Fibroblast of lung (primary cell): ENCODE measurements around the gene DYRK1A. TPM values are rescaled to one million over a fixed set of nuclear protein-coding genes. Genes with fewer than 3 reads are reported as not detected.
A peak's percentile ranks its signal among the peaks of the same experiment; 100 is the strongest.
"Not testable (repeated sequence)": the region's sequence is repeated elsewhere in the genome, so short reads cannot be mapped to it uniquely, and the experiment has no call there.

Experiments used
- DNase-seq, 2 donors: peaks; one replicate each; pipeline versions ENCODE4 v3.0.0 to v3.0.0-alpha.2; 2010; ENCODE audit warnings: low read depth in 2 of 2
- H2AFZ ChIP-seq: 2 replicates; pipeline ENCODE4 v1.5.1; 2012; ENCODE audit warnings: low read length, control low read depth, inconsistent platforms
- H3K27ac ChIP-seq: 2 replicates; pipeline ENCODE4 v1.5.1; 2011; ENCODE audit warnings: low read length, control low read depth; ENCODE audit not compliant: insufficient read depth
- H3K27me3 ChIP-seq: 2 replicates; pipeline ENCODE4 v1.5.1; 2011; ENCODE audit warnings: mild to moderate bottlenecking, low read length; ENCODE audit not compliant: control insufficient read depth, insufficient read depth
- H3K36me3 ChIP-seq: 2 replicates; pipeline ENCODE4 v1.5.1; 2011; ENCODE audit warnings: low read length; ENCODE audit not compliant: control insufficient read depth, insufficient read depth
- H3K4me1 ChIP-seq: 2 replicates; pipeline ENCODE4 v1.5.1; 2011; ENCODE audit warnings: low read length; ENCODE audit not compliant: control insufficient read depth, insufficient read depth; ENCODE audit errors: extremely low read depth
- H3K4me2 ChIP-seq: 2 replicates; pipeline ENCODE4 v1.5.1; 2011; ENCODE audit warnings: low read length, control low read depth; ENCODE audit not compliant: insufficient read depth; ENCODE audit errors: extremely low read depth
- H3K4me3 ChIP-seq, 4 experiments: fragments of 200-600 bp in 1 of 4; sonication (generic) in 1 of 4; replicated peaks in 1 of 4; 2 replicates each; pipeline ENCODE4 v1.5.1; 2011 to 2016; ENCODE audit warnings: low read length in 4 of 4, low read depth in 3 of 4, mild to moderate bottlenecking in 3 of 4, control low read depth in 2 of 4, inconsistent platforms in 1 of 4, mixed read lengths in 1 of 4; ENCODE audit not compliant: insufficient read depth in 1 of 4; ENCODE audit errors: control extremely low read depth in 1 of 4
- H3K79me2 ChIP-seq: 2 replicates; pipeline ENCODE4 v1.5.1; 2012; ENCODE audit warnings: mild to moderate bottlenecking, low read length, inconsistent platforms; ENCODE audit not compliant: control insufficient read depth, insufficient read depth
- H3K9ac ChIP-seq: 2 replicates; pipeline ENCODE4 v1.5.1; 2011; ENCODE audit warnings: mild to moderate bottlenecking, low read length, control low read depth; ENCODE audit not compliant: insufficient read depth
- H3K9me3 ChIP-seq: 2 replicates; pipeline ENCODE4 v1.5.1; 2012; ENCODE audit warnings: low read depth, low read length; ENCODE audit not compliant: control insufficient read depth, insufficient read depth
- H4K20me1 ChIP-seq: 2 replicates; pipeline ENCODE4 v1.5.1; 2011; ENCODE audit warnings: low read length; ENCODE audit not compliant: control insufficient read depth, insufficient read depth; ENCODE audit errors: extremely low read depth
- CTCF ChIP-seq, 2 donors: IDR thresholded peaks in 1 of 2; conservative IDR thresholded peaks in 1 of 2; 1 replicate in 1 of 2; 2 replicates in 1 of 2; pipeline ENCODE4 v1.5.1; 2011 to 2012; ENCODE audit warnings: low read length in 2 of 2, control low read depth in 1 of 2, inconsistent platforms in 1 of 2, low read depth in 1 of 2, mild to moderate bottlenecking in 1 of 2
- EZH2 ChIP-seq: IDR thresholded peaks from 2 replicates; pipeline ENCODE4 v1.5.1; 2012; ENCODE audit warnings: low read length, control low read depth, mild to moderate bottlenecking; ENCODE audit errors: missing control alignments
- polyA plus RNA-seq, 2 donors: library from polyadenylated mRNA; depleted of rRNA in 1 of 2; stranded (reverse) in 1 of 2; unstranded in 1 of 2; fragments of >200 nt; gene quantifications; 2 replicates each; pipeline ENCODE4 v1.2.1, GENCODE V29; 2011 to 2012; ENCODE audit warnings: missing spikeins in 1 of 2
- total RNA-seq: library from RNA; depleted of rRNA; stranded (reverse); fragments of >200 nt; gene quantifications from 2 replicates; pipeline ENCODE4 v1.2.1, GENCODE V29; 2014

DYRK1A gene
- total and polyA plus RNA-seq, 2 donors (not counting 1 experiment from before 2014, with no cell fraction given) = 45.9 to 64.1 TPM

GRCh38 chr21:37522641-37523295 is 156.2 kb downstream of the DYRK1A start:
- TF ChIP-seq EZH2 (no peak), CTCF (conservative IDR thresholded peaks at IDR 0.05 in 1 of 2, IDR thresholded peaks at IDR 0.05 in 1 of 2; ENCODE audit: low read depth in 1 of 2, low read length in 2 of 2) (no peak)
- no peak overlapping the region for H2AFZ ChIP-seq
- no peaks in the 10 kb centered on the region for H3K9me3 ChIP-seq
- H3K4me1 ChIP-seq = no peaks in the 10 kb centered on the region
- H3K9ac ChIP-seq = no peak overlapping the region
- no peak overlapping the region for H3K27ac ChIP-seq
- H3K4me2 ChIP-seq = no peak overlapping the region
- no peaks in the 10 kb centered on the region for H3K27me3 ChIP-seq
- no peak for DNase-seq
- H3K79me2 ChIP-seq = no peaks in the 10 kb centered on the region
- no peak overlapping the region for H3K4me3 ChIP-seq
- H4K20me1 ChIP-seq = no peaks in the 10 kb centered on the region
- peaks cover 3% of the 10 kb centered on the region for H3K36me3 ChIP-seq

- H3K9ac ChIP-seq, H3K9me3 ChIP-seq, H3K4me1 ChIP-seq, H3K27me3 ChIP-seq, H2AFZ ChIP-seq, H3K4me2 ChIP-seq, H4K20me1 ChIP-seq, H3K4me3 ChIP-seq, H3K79me2 ChIP-seq, H3K36me3 ChIP-seq, DNase-seq, H3K27ac ChIP-seq: not testable (repeated sequence)
Measured at GRCh38 chr21:37524944-37525343, 158.4 kb downstream of the DYRK1A start.

- no peaks in the 10 kb centered on the region for H4K20me1 ChIP-seq
- no peak for TF ChIP-seq EZH2
- no peak for TF ChIP-seq CTCF (conservative IDR thresholded peaks at IDR 0.05 in 1 of 2, IDR thresholded peaks at IDR 0.05 in 1 of 2; ENCODE audit: low read depth in 1 of 2, low read length in 2 of 2)
- H3K27me3 ChIP-seq = no peaks in the 10 kb centered on the region
- H3K9me3 ChIP-seq = no peaks in the 10 kb centered on the region
- H3K4me2 ChIP-seq = no peak overlapping the region
- H3K79me2 ChIP-seq = no peaks in the 10 kb centered on the region
- no peak overlapping the region for H3K27ac ChIP-seq
- no peaks in the 10 kb centered on the region for H3K4me1 ChIP-seq
- no peak overlapping the region for H3K9ac ChIP-seq
- peak in 1 of 2 donors; percentile 62 for DNase-seq
- H3K36me3 ChIP-seq = peaks cover 2% of the 10 kb centered on the region
- H3K4me3 ChIP-seq = no peak overlapping the region
- no peak overlapping the region for H2AFZ ChIP-seq
Measured at GRCh38 chr21:37525810-37526209, 159.2 kb downstream of the DYRK1A start.
